ENCODE results near the gene THSD1.
"Not testable (repeated sequence)": the region's sequence is repeated elsewhere in the genome, so short reads cannot be mapped to it uniquely, and the experiment has no call there.

Gene THSD1

GRCh38 chr13:52405767-52406494, at the start of gene THSD1:
Gene THSD1, minus strand, starts transcription at chr13:52406172. Its CDS starts 3,572 bp downstream, at chr13:52402600.
- DNase-seq = peak; percentile 2

DNA sequence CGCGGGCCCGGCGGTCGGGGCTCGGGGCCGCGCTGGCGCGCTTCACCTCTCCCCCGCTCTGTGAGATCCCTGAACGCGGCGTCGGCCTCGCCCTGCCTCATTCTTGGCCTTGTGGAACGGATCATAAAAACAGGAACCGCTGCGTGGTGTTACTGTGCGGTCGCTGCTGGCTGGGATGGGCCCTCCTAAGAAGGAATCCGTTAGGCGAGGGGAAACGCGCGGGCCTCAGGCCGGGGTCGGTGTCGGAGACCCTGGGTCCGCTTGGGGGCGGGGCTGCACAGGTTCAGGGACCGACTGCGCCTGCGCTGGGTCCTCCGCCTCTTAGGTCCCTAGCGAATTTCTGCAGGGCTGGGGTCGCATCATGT, 49.7 kb upstream of the THSD1 start:
- DNase-seq = peak; percentile 37

DNA sequence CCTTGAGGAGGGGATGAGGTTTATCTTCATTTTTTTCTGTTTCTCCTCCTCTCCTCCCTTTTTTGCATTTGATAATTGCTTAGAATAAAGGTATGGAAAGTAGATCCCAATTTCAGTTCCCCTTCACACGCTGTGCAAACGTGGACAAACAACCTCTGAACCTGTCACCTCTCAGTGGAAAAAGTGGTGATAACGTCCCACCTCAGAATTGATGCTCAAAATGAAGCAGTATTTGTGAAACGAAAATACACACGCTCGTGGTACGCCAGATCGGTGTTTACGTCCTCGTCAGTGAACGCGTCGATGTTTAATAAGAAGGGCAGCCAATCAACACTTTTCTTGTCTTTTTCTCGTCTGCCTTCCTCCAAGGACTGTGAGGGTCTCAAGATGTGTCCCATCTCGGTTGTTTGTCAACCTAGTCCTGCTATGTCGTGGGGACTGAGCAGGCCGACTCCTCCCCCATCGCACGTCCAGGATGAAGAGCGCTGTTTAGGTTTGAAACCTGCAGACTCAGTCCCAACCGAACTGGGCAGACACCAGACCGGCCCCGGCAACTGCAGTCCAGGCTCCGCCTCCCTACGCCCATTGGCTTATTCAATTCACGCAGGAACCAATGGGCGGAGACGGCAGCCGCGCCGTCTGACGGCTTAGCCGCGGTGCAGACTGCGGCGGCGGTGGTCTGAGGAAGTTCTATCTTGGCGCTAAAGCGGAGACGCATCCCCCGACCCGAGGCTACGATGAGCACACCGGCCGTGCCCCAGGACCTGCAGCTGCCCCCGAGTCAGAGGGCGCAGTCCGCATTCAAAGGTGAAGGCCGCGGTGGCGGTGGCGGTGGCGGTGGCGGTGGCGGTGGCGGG, 49.1 kb upstream of the THSD1 start, which contains the start of gene CKAP2:
Gene CKAP2, plus strand, starts transcription at position 659 of the 857 bp plus-strand sequence. Its CDS starts 79 bp downstream, at position 738.
- DNase-seq = peak; percentile 78

- DNase-seq = no peak
Observed at GRCh38 chr13:52454459-52454819, 48.5 kb upstream of the THSD1 start.

GRCh38 chr13:52452470-52452869, 46.5 kb upstream of the THSD1 start:
- DNase-seq = no peak

DNA sequence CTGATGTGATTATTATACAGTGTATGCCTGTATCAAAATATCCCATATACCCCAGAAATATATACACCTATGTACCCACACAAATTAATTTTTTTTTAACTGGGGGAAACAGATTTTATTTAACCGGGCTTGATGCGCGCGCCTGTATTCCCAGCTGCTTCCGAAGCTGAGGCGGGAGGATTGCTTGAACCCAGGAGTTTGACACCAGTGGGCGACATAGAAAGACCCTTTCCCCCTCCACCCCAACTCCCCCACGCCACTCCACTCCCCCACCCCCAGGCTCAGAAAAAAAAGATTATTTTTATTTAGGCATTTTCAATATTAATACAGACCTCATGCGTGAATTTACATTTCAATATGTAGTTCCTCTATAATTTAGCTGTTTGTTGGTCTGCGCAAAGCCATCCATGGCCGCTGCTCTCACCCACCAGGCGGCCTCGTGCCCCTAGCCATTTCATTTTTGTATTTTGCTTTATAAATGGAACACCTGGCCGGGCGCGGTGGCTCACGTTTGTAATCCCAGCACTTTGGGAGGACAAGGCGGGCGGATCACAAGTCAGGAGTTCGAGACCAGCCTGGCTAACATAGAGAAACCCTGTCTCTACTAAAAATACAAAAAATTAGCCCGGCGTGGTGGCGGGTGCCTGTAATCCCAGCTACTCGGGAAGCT, 45.3 kb upstream of the THSD1 start:
- no peak for DNase-seq

DNA sequence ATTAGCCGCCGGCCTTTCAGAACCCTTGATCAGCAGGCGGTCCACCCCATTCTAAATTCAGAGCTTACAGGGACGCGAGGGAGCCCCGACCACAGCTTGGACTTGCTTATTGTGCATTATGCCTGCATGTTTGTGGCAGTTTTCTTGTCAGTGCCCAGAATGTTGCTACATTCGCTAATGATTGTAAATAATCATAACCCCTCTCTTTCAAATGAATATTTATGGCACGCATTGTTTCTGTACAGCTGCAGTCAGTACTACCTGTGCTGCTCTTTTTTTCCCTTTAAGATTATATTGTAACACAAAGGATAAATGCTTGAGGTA, 44.8 kb upstream of the THSD1 start:
- DNase-seq = no peak

GRCh38 chr13:52450012-52450792, 44.2 kb upstream of the THSD1 start, which contains the start of gene VPS36:
Gene VPS36, minus strand, starts transcription at chr13:52450634. Its CDS starts 40 bp downstream, at chr13:52450594.
- DNase-seq = peak; percentile 78

GRCh38 chr13:52449331-52450011, 43.5 kb upstream of the THSD1 start:
- DNase-seq = no peak

GRCh38 chr13:52447815-52448552, 42.0 kb upstream of the THSD1 start:
- DNase-seq = no peak

GRCh38 chr13:52447354-52447753, 41.4 kb upstream of the THSD1 start:
- peak; percentile 59 for DNase-seq

DNA sequence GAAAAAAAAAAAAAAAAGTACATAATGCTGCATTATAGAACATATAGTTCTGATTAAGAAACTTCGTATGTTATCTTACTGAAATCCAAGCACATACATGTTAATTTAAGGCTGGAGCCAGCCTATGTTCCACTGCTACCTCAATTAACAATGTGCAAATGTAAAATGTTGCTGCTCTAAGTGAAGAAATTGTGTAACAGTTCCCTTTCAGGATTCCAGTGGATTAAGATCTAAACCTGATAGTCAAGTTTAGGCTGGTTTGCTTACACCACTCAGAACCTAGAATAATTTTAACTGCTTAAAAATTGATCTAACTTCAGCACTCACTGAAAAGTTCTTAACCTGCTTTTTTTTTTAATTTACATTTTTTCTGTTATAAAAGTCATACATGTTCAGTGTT, 40.3 kb upstream of the THSD1 start:
- DNase-seq = no peak

DNA sequence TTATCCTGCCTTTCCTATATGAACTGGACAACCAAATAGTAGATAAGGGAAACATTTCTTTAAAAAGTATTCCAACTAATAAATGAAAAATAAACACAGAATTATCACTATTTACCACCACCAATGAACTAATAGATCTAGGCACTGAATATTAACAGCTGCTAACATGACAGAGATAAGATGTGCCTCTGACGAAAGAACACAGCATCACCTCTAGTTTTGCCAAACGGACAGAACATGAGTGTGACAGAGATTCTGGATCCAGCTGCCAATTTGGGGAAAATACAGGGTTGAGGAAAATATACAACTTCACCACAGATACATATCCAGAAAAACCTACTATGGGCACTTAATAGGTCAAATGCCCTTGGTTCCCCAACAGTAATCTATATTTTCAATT, 26.5 kb upstream of the THSD1 start:
- DNase-seq = no peak

DNA sequence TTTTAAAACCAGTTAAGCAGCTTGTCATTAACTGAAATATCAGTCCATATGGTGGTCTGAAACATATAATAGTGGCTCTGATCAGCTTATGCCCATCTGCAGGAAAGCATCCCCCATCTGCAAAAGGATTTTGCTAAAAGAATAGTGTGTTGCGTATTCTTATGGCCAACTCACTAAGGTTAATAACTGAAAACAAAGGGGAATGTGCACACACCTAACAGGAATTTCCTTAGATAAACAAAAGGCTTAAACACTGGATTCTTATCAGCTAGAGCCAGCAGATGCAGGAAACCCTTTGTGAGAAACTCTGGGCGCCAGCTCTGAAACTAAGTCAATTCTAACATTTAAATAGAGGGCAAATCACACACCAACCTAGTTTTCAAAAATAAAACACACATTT, 22.3 kb upstream of the THSD1 start:
- DNase-seq = no peak

DNA sequence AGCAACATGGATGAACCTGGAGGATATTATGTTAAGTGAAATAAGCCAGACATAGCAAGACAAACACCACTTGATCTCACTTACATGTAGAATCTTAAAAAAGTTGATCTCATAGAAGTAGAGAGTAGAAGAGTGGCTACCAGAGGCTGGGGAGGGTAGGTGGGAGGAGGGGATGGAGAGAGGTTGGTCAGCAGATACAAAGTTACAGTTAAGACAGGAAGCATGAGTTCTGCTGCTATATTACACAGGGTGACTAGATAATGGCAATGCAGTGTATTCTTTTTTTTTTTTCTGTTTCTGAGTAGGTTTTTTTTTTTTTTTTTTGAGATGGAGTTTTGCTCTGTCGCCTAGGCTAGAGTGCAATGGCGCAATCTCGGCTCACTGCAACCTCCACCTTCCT, 15.2 kb upstream of the THSD1 start:
- DNase-seq = no peak

DNA sequence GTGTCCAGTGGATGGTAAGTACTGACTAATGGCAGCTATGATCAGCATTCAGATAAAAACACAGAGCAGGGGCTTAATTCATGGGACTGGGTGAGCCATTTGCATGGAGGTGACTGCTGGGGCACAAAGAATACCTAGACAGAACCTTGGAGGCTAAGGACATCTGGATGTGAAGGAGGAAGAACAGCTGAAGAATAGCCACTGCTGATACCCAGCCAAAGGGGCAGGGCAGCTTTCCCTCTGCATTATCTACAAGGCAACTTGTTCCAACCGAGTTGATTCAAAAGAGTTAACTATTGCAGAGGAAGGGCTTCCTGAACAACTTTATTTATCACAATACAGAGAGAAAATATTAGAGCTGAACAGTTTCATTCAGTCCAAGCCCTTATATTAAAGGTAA, 13.1 kb upstream of the THSD1 start:
- DNase-seq = no peak

DNA sequence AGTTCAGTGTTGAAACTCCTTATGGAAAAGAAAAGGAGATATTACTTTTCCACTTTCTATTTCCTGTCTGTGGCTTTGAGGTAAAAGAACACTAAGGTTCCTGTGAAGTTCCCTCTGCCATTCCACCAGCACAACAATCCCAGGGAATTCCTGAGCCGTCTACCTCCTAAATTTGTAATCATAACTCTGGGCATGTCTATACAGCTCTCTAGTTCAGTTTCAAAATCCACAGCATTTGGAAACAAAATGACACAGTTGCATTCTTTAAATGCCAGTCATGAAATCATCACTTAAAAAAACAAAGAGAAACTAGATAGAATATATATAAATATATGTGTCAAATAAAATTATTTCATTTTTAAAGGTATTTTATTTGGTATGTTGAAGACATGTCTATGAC, 9.0 kb upstream of the THSD1 start:
- no peak for DNase-seq

- no peak for DNase-seq
Observed at GRCh38 chr13:52414051-52414450, 8.1 kb upstream of the THSD1 start.

GRCh38 chr13:52412128-52412527, 6.2 kb upstream of the THSD1 start:
- DNase-seq = no peak

GRCh38 chr13:52411629-52412028, 5.7 kb upstream of the THSD1 start:
- no peak for DNase-seq

DNA sequence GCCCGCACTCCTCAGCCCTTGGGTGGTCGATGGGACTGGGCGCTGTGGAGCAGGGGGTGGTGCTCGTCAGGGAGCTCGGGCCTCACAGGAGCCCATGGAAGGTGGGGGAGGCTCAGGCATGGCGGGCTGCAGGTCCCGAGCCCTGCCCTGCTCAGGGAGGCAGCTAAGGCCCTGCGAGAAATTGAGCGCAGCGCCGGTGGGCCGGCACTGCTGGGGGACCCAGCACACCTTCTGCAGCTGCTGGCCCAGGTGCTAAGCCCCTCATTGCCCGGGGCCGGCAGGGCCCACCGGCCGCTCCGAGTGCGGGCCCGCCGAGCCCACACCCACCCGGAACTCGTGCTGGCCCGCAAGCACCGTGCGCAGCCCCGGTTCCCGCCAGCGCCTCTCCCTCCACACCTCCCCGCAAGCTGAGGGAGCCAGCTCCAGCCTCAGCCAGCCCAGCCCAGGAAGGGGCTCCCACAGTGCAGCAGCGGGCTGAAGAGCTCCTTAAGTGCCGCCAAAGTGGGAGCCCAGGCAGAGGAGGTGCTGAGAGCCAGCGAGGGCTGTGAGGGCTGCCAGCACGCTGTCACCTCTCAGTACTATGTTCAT, 2.2 kb upstream of the THSD1 start:
- DNase-seq = not testable (repeated sequence)
